ENCODE data around the gene FCGR2B. TPM values are rescaled to one million over a fixed set of nuclear protein-coding genes. Genes with fewer than 3 reads are reported as not detected.

Gene FCGR2B
- total RNA-seq, 1 experiment from 2014 or later: not detected

DNA sequence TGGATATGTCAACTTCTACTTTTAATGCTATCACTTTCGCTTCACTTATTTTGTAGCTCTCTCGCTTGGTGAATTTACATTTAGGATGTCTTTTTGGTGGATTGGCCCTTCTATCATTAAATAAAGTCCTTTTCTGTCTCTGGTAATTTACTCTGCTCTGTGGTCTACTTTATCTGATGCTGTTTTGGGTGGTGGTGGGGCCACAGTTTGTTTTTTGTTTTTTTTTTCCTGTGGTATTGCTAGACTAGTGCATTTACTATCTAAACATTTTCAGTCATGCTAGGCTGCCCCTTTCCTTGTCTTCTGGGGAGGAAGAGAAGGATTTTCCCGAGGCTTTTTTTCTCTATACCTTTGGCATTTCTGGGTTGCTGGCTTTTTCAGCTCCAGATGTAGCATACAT lies 26.0 kb downstream of the FCGR2B start:
- H3K9me3 ChIP-seq (ENCODE audit: control insufficient read depth in 1 of 2, insufficient read depth in 1 of 2, low read depth in 1 of 2, low read length in 2 of 2): no peaks in the 10 kb centered on the region
- ChIA-PET RAD21 (ENCODE audit: low non-redundant PET in 1 of 2, low total read pairs in 2 of 2, uncharacterized antibody in 2 of 2, unreplicated experiment in 2 of 2) (no interaction called here), POLR2A (no interaction called here), CTCF (no interaction called here)
- TF ChIP-seq JUND (IDR thresholded peaks at IDR 0.05) (no peak), CEBPB (IDR thresholded peaks at IDR 0.05; ENCODE audit: low read depth) (no peak), POLR2AphosphoS5 (IDR thresholded peaks at IDR 0.05; ENCODE audit: low read depth, low read length) (no peak), TCF7L2 (IDR thresholded peaks at IDR 0.05; ENCODE audit: borderline replicate concordance, extremely low read depth, insufficient read depth, insufficient read length) (no peak), FOSL1 (IDR thresholded peaks at IDR 0.05; ENCODE audit: low read depth) (no peak), EZH2 (IDR thresholded peaks at IDR 0.05) (no peak), RAD21 (IDR thresholded peaks at IDR 0.05; ENCODE audit: low read depth) (no peak), SP1 (IDR thresholded peaks at IDR 0.05; ENCODE audit: low read depth) (no peak), SIN3A (IDR thresholded peaks at IDR 0.05; ENCODE audit: low read depth) (no peak)
- TF ChIP-seq, protein P1, sequence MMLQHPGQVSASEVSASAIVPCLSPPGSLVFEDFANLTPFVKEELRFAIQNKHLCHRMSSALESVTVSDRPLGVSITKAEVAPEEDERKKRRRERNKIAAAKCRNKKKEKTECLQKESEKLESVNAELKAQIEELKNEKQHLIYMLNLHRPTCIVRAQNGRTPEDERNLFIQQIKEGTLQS (IDR thresholded peaks at IDR 0.05): no peak
- TF ChIP-seq, protein P2, sequence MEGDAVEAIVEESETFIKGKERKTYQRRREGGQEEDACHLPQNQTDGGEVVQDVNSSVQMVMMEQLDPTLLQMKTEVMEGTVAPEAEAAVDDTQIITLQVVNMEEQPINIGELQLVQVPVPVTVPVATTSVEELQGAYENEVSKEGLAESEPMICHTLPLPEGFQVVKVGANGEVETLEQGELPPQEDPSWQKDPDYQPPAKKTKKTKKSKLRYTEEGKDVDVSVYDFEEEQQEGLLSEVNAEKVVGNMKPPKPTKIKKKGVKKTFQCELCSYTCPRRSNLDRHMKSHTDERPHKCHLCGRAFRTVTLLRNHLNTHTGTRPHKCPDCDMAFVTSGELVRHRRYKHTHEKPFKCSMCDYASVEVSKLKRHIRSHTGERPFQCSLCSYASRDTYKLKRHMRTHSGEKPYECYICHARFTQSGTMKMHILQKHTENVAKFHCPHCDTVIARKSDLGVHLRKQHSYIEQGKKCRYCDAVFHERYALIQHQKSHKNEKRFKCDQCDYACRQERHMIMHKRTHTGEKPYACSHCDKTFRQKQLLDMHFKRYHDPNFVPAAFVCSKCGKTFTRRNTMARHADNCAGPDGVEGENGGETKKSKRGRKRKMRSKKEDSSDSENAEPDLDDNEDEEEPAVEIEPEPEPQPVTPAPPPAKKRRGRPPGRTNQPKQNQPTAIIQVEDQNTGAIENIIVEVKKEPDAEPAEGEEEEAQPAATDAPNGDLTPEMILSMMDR (IDR thresholded peaks at IDR 0.05 in 2 of 3, conservative IDR thresholded peaks at IDR 0.05 in 1 of 3; ENCODE audit: borderline replicate concordance in 1 of 3, insufficient read depth in 1 of 3, low read depth in 2 of 3, low read length in 2 of 3): no peak
- TF ChIP-seq, protein P3, sequence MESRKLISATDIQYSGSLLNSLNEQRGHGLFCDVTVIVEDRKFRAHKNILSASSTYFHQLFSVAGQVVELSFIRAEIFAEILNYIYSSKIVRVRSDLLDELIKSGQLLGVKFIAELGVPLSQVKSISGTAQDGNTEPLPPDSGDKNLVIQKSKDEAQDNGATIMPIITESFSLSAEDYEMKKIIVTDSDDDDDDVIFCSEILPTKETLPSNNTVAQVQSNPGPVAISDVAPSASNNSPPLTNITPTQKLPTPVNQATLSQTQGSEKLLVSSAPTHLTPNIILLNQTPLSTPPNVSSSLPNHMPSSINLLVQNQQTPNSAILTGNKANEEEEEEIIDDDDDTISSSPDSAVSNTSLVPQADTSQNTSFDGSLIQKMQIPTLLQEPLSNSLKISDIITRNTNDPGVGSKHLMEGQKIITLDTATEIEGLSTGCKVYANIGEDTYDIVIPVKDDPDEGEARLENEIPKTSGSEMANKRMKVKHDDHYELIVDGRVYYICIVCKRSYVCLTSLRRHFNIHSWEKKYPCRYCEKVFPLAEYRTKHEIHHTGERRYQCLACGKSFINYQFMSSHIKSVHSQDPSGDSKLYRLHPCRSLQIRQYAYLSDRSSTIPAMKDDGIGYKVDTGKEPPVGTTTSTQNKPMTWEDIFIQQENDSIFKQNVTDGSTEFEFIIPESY (IDR thresholded peaks at IDR 0.05; ENCODE audit: extremely low read depth, insufficient replicate concordance, low read length): no peak
- H3K4me2 ChIP-seq (ENCODE audit: low read length): no peak overlapping the region
- H3K9ac ChIP-seq (ENCODE audit: low read length): no peak overlapping the region
- no peaks in the 10 kb centered on the region for H3K79me2 ChIP-seq (ENCODE audit: insufficient read depth, low read length)
- ATAC-seq (no peak), DNase-seq (ENCODE audit: low read depth, low spot score) (no peak)
- H2AFZ ChIP-seq (ENCODE audit: low read depth, low read length, poor library complexity, severe bottlenecking): no peak overlapping the region
- H3K9me2 ChIP-seq (ENCODE audit: insufficient read depth): no peaks in the 10 kb centered on the region
- H3K27ac ChIP-seq (ENCODE audit: low read depth, low read length): no peak overlapping the region
- H3K36me3 ChIP-seq (ENCODE audit: control insufficient read depth in 1 of 2, insufficient read depth in 2 of 2, low read length in 2 of 2): no peaks in the 10 kb centered on the region
- H4K20me1 ChIP-seq (ENCODE audit: insufficient read depth): no peaks in the 10 kb centered on the region
- intact Hi-C loops (cut with micrococcal nuclease): no loop called here
- BruUV-seq (replicated peaks): no TSS peak
- no peaks in the 10 kb centered on the region for H3K27me3 ChIP-seq (ENCODE audit: insufficient read depth, low read length)
- H3K4me3 ChIP-seq (replicated peaks in 1 of 2; ENCODE audit: low read depth in 1 of 2, low read length in 2 of 2): no peak overlapping the region
- no peaks in the 10 kb centered on the region for H3K4me1 ChIP-seq (ENCODE audit: control insufficient read depth in 1 of 2, insufficient read depth in 2 of 2, low read length in 2 of 2)
